PC-3 (cell line): ENCODE measurements around the gene FLT1. TPM values are rescaled to one million over a fixed set of nuclear protein-coding genes. Genes with fewer than 3 reads are reported as not detected.

Experiments
- ATAC-seq: fragments of 200-7000 bp; cut with Tn5 transposase; 2 replicates; pipeline ENCODE4 v1.9.1; 2020; ENCODE audit warnings: mild to moderate bottlenecking, moderate library complexity
- BruUV-seq: library from RNA; stranded (reverse); fragments of 400-500 nt; replicated peaks from 2 replicates; lab custom pipeline; 2021; lab: Mats Ljungman, UMichigan
- CTCF ChIA-PET: fragments of 300-600 bp; sonication (Branson Sonifier 250); formaldehyde crosslinking; loops from one replicate; lab custom pipeline; 2022; ENCODE audit warnings: antibody characterized with exemption; lab: Charles Lee
- POLR2A ChIA-PET: fragments of 300-600 bp; sonication (Branson Sonifier 250); formaldehyde crosslinking; loops from one replicate; lab custom pipeline; 2022; ENCODE audit warnings: antibody characterized with exemption; ENCODE audit not compliant: unreplicated experiment; lab: Charles Lee
- DNase-seq: peaks from one replicate; pipeline ENCODE4 v3.0.0-alpha.2; 2015
- H2AFZ ChIP-seq: fragments of 300-600 bp; sonication (generic); 2 replicates; pipeline ENCODE4 v1.6.0; 2016; ENCODE audit warnings: antibody characterized with exemption, low read length
- H3F3A ChIP-seq: fragments of 300-600 bp; sonication (generic); one replicate; pipeline ENCODE4 v1.6.0; 2017; ENCODE audit warnings: antibody characterized with exemption, low read length, control low read depth, mild to moderate bottlenecking; ENCODE audit not compliant: unreplicated experiment
- H3K27ac ChIP-seq: fragments of 300-600 bp; sonication (generic); 2 replicates; pipeline ENCODE4 v1.5.1; 2016; ENCODE audit warnings: mild to moderate bottlenecking, low read length
- H3K27me3 ChIP-seq: fragments of 300-600 bp; sonication (generic); 2 replicates; pipeline ENCODE4 v1.6.1; 2016; ENCODE audit warnings: low read length, mixed read lengths
- H3K36me3 ChIP-seq: fragments of 300-600 bp; sonication (generic); 2 replicates; pipeline ENCODE4 v1.6.1; 2016; ENCODE audit warnings: low read depth, mixed run types, low read length, mixed read lengths
- H3K4me1 ChIP-seq: fragments of 300-600 bp; sonication (generic); 2 replicates; pipeline ENCODE4 v1.5.1; 2016; ENCODE audit warnings: low read length; ENCODE audit not compliant: insufficient read depth
- H3K4me2 ChIP-seq: fragments of 300-600 bp; sonication (generic); 2 replicates; pipeline ENCODE4 v1.6.0; 2016; ENCODE audit warnings: low read length
- H3K4me3 ChIP-seq: fragments of 300-600 bp; sonication (generic); 2 replicates; pipeline ENCODE4 v1.5.1; 2016; ENCODE audit warnings: mild to moderate bottlenecking, low read length, mixed read lengths
- H3K79me2 ChIP-seq: fragments of 300-600 bp; sonication (generic); 2 replicates; pipeline ENCODE4 v1.6.1; 2017; ENCODE audit warnings: low read length, mixed read lengths
- H3K9ac ChIP-seq: fragments of 300-600 bp; sonication (generic); 2 replicates; pipeline ENCODE4 v1.6.0; 2016; ENCODE audit warnings: mild to moderate bottlenecking, low read length
- H3K9me2 ChIP-seq: fragments of 300-600 bp; sonication (generic); replicated peaks from 2 replicates; pipeline ENCODE4 v1.6.1; 2016; ENCODE audit warnings: mixed run types, low read length, mixed read lengths
- H3K9me3 ChIP-seq: fragments of 300-600 bp; sonication (generic); 2 replicates; pipeline ENCODE4 v1.6.1; 2016; ENCODE audit warnings: low read length, mixed read lengths
- H4K20me1 ChIP-seq: fragments of 300-600 bp; sonication (generic); 2 replicates; pipeline ENCODE4 v1.6.1; 2016; ENCODE audit warnings: low read length, mixed read lengths
- CTCF ChIP-seq: fragments of 300-600 bp; sonication (generic); conservative IDR thresholded peaks from 2 replicates; pipeline ENCODE4 v1.5.1; 2017; ENCODE audit warnings: antibody characterized with exemption, low read depth, mild to moderate bottlenecking, low read length
- EZH2 ChIP-seq: fragments of 300-600 bp; sonication (generic); IDR thresholded peaks from one replicate; pipeline ENCODE4 v1.6.1; 2017; ENCODE audit warnings: antibody characterized with exemption, mild to moderate bottlenecking, low read length; ENCODE audit not compliant: unreplicated experiment
- EZH2phosphoT487 ChIP-seq: fragments of 300-600 bp; sonication (generic); IDR thresholded peaks from 2 replicates; pipeline ENCODE4 v1.6.1; 2018; ENCODE audit warnings: mild to moderate bottlenecking, antibody characterized with exemption, low read length, borderline replicate concordance
- intact Hi-C: fragments of 100-400 bp; cut with micrococcal nuclease; formaldehyde crosslinking; loops from 2 replicates; pipeline ENCODE4 v1.9.0; 2023
- total RNA-seq: library from RNA; depleted of rRNA; stranded (reverse); fragments of >200 nt; gene quantifications from 2 replicates; pipeline ENCODE4 v1.2.3, GENCODE V29; 2014

Gene FLT1
- total RNA-seq, 1 experiment from 2014 or later, result 1.2 TPM

DNA sequence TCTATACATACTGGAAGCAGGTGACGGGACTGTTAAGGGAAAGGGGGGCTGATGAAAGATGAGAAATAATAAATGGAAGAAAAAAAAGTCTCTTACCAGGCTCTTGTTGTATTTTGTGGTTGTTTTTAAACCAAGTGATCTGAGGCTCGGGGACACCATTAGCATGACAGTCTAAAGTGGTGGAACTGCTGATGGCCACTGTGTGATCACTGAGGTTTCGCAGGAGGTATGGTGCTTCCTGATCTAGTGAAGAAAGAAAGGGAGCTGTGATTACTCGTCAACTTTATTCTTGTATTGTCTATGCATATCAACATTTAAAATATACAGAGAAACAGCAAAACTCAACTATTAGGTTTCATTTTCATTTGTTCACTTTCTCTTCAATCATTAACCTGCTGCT is 110.1 kb downstream of the FLT1 start:
- TF ChIP-seq EZH2phosphoT487 (no peak), CTCF (no peak), EZH2 (no peak)
- no peak for ATAC-seq
- Histone ChIP-seq H3K36me3 (no peaks in the 10 kb centered on the region), H3K4me1 (no peaks in the 10 kb centered on the region), H4K20me1 (no peaks in the 10 kb centered on the region), H3K4me2 (no peak overlapping the region), H3K4me3 (no peak overlapping the region), H2AFZ (no peak overlapping the region), H3K9me2 (no peaks in the 10 kb centered on the region), H3K79me2 (no peaks in the 10 kb centered on the region), H3K9me3 (no peaks in the 10 kb centered on the region), H3F3A (no peaks in the 10 kb centered on the region), H3K9ac (no peak overlapping the region), H3K27me3 (peaks cover 68% of the 10 kb centered on the region), H3K27ac (no peak overlapping the region)
- intact Hi-C loops, result no loop called here
- BruUV-seq, result no TSS peak
- CTCF ChIA-PET, result no interaction called here
- POLR2A ChIA-PET, result no interaction called here
- DNase-seq, result no peak

- DNase-seq (no peak), ATAC-seq (no peak)
- H4K20me1 ChIP-seq, result no peaks in the 10 kb centered on the region
- H3K9me3 ChIP-seq, result no peaks in the 10 kb centered on the region
- no peak overlapping the region for H3K4me3 ChIP-seq
- H3K9ac ChIP-seq, result no peak overlapping the region
- no peak overlapping the region for H2AFZ ChIP-seq
- POLR2A ChIA-PET, result no interaction called here
- no peaks in the 10 kb centered on the region for H3F3A ChIP-seq
- H3K36me3 ChIP-seq, result no peaks in the 10 kb centered on the region
- CTCF ChIA-PET, result no interaction called here
- H3K79me2 ChIP-seq, result no peaks in the 10 kb centered on the region
- H3K27me3 ChIP-seq, result peaks cover 56% of the 10 kb centered on the region
- H3K4me1 ChIP-seq, result no peaks in the 10 kb centered on the region
- TF ChIP-seq EZH2 (no peak), EZH2phosphoT487 (no peak), CTCF (no peak)
- intact Hi-C loops, result no loop called here
- no peak overlapping the region for H3K27ac ChIP-seq
- no TSS peak for BruUV-seq
- H3K9me2 ChIP-seq, result no peaks in the 10 kb centered on the region
- H3K4me2 ChIP-seq, result no peak overlapping the region
These were observed 114.6 kb downstream of the FLT1 start for GRCh38 chr13:28380319-28380718.

GRCh38 chr13:28379371-28380083 is 115.4 kb downstream of the FLT1 start:
- BruUV-seq, result no TSS peak
- ATAC-seq (no peak), DNase-seq (no peak)
- intact Hi-C loops, result no loop called here
- H2AFZ ChIP-seq, result no peak overlapping the region
- ChIA-PET POLR2A (no interaction called here), CTCF (no interaction called here)
- no peak overlapping the region for H3K4me3 ChIP-seq
- no peak overlapping the region for H3K9ac ChIP-seq
- no peak overlapping the region for H3K4me2 ChIP-seq
- no peaks in the 10 kb centered on the region for H4K20me1 ChIP-seq
- H3K36me3 ChIP-seq, result no peaks in the 10 kb centered on the region
- TF ChIP-seq CTCF (no peak), EZH2phosphoT487 (no peak), EZH2 (no peak)
- H3F3A ChIP-seq, result no peaks in the 10 kb centered on the region
- peaks cover 53% of the 10 kb centered on the region for H3K27me3 ChIP-seq
- H3K4me1 ChIP-seq, result no peaks in the 10 kb centered on the region
- H3K79me2 ChIP-seq, result no peaks in the 10 kb centered on the region
- no peaks in the 10 kb centered on the region for H3K9me2 ChIP-seq
- no peak overlapping the region for H3K27ac ChIP-seq
- no peaks in the 10 kb centered on the region for H3K9me3 ChIP-seq
